OCI-LY3 (cell line): ENCODE results near the gene ASCC2.

ENCODE experiments used
- EZH2phosphoT487 ChIP-seq: fragments of 200-600 bp; shearing (Covaris generic); IDR thresholded peaks from 2 replicates; pipeline ENCODE4 v1.6.1; 2018; ENCODE audit warnings: antibody characterized with exemption, mixed run types, low read depth
- TF ChIP-seq, protein P1 (sequence below): fragments of 200-600, 300-600 bp; sonication (generic); IDR thresholded peaks from 2 replicates; pipeline ENCODE4 v1.5.1; 2014; ENCODE audit warnings: antibody characterized with exemption, low read length, low read depth

DNA sequence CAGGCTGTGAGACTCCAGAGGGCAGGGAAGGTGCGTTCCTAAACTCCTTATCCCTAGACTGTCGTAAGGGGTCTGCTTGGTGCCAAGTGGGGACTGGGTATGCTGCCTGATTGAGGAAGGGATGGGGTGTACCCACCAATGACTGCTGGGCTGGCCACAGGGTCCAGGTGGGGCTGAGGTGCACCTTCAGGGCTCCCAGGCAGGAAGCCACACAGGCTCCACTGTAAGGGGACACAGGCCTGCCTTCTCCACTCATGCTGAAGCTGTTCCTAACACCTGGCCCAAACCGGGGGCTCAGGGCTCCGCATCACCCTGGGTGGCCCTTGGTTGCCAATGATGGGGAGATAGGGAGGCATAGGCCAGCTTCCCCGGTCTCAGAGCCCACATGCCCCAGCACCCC is 97.9 kb downstream of the ASCC2 start:
- TF ChIP-seq, protein P1, sequence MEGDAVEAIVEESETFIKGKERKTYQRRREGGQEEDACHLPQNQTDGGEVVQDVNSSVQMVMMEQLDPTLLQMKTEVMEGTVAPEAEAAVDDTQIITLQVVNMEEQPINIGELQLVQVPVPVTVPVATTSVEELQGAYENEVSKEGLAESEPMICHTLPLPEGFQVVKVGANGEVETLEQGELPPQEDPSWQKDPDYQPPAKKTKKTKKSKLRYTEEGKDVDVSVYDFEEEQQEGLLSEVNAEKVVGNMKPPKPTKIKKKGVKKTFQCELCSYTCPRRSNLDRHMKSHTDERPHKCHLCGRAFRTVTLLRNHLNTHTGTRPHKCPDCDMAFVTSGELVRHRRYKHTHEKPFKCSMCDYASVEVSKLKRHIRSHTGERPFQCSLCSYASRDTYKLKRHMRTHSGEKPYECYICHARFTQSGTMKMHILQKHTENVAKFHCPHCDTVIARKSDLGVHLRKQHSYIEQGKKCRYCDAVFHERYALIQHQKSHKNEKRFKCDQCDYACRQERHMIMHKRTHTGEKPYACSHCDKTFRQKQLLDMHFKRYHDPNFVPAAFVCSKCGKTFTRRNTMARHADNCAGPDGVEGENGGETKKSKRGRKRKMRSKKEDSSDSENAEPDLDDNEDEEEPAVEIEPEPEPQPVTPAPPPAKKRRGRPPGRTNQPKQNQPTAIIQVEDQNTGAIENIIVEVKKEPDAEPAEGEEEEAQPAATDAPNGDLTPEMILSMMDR, result no peak
- TF ChIP-seq EZH2phosphoT487, result no peak
